Retinal pigment epithelial cell (primary cell): ENCODE results near the gene PPP6R1.

Experiments used
- DNase-seq: peaks from one replicate; pipeline ENCODE4 v3.0.0-alpha.2; 2010; ENCODE audit warnings: low read depth
- H3K4me3 ChIP-seq: 2 replicates; pipeline ENCODE4 v1.5.1; 2011; ENCODE audit warnings: mild to moderate bottlenecking, low read length, control low read depth, moderate library complexity
- CTCF ChIP-seq: conservative IDR thresholded peaks from 2 replicates; pipeline ENCODE4 v1.5.1; 2011; ENCODE audit warnings: low read depth, low read length, control low read depth, inconsistent platforms

The PPP6R1 gene

GRCh38 chr19:55196803-55197202 is 62.0 kb downstream of the PPP6R1 start:
- no peak for TF ChIP-seq CTCF
- H3K4me3 ChIP-seq = no peak overlapping the region
- DNase-seq = no peak

GRCh38 chr19:55193481-55193880 is 65.3 kb downstream of the PPP6R1 start:
- DNase-seq = no peak
- no peak for TF ChIP-seq CTCF
- no peak overlapping the region for H3K4me3 ChIP-seq

- DNase-seq = peak; percentile 80
- no peak overlapping the region for H3K4me3 ChIP-seq
- no peak for TF ChIP-seq CTCF
Observed at GRCh38 chr19:55189403-55189835, 69.4 kb downstream of the PPP6R1 start.

- TF ChIP-seq CTCF = no peak
- no peak for DNase-seq
- no peak overlapping the region for H3K4me3 ChIP-seq
Observed at GRCh38 chr19:55188625-55189024, 70.2 kb downstream of the PPP6R1 start.

- no peak for TF ChIP-seq CTCF
- H3K4me3 ChIP-seq = no peak overlapping the region
- DNase-seq = no peak
Observed at GRCh38 chr19:55186080-55186479, 72.7 kb downstream of the PPP6R1 start.

- no peak for DNase-seq
- H3K4me3 ChIP-seq = no peak overlapping the region
- TF ChIP-seq CTCF = no peak
Observed at GRCh38 chr19:55181740-55182139, 77.1 kb downstream of the PPP6R1 start.
